NCI-H2196 treated with DMSO at 0.1 percent for 48 hours (cell line): ENCODE measurements around the gene UBXN10.
"Not testable (repeated sequence)": the region's sequence is repeated elsewhere in the genome, so short reads cannot be mapped to it uniquely, and the experiment has no call there.

Experiments
- DNase-seq: peaks from one replicate; lab custom pipeline; 2025; ENCODE audit not compliant: unreplicated experiment; lab: John Stamatoyannopoulos, UW

The UBXN10 gene

DNA sequence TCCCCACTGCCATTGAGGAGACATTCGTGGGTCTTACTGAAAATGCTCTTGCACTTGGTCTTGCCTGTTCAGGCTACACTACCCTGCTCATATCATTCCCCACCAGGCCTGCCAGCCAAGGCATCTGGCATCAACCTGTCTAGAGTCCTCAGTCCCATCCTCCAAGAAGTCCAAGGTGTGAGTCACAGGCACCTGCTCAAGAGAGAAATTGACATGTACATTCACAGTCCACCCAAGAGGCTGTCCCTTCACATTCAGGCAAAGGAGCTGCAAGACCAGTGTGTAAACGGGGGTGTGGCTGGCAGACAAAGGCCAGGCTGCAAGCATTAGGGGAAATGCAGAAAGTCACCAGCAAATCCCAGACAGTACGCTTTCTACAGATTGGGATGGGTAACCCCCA lies 13.5 kb downstream of the UBXN10 start:
- DNase-seq, result no peak

DNA sequence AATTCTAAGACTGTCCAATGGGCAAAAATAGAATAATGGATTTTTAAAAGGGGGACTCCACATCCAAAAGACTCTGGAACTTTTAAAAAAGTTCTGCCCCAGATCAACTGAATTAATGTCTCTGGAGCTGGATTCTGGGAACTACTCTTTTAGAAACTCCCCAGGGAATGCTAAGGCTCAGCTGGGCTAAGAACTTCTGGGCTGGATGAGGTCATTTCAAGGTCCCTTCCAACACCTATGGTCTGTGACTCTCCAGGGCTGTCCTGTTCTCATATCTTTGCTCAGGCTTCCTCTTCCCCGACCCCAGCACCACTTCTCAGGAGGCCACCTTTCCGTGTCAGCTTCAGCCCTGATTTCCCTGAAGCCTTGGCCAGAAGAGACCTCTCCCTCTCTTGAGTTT lies 13.9 kb downstream of the UBXN10 start:
- DNase-seq, result no peak

DNA sequence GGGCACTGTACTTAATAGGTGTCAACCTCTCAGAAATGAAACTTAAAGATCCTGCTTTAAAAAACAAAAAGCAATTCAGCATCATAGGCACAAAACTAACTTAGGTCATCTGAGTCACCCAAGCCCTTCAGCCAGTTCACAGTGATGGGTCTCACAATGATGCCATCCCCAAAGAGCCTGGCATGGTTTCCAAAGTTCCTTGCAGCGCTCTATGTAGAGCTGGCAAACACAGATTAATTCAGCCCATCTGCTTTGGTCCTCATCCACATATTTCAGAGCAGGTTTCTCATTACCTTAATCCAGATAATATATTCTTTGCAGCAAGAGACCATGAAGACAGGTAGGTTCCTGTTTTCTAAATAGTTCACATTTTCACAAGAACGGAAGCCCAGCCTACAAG lies 15.1 kb downstream of the UBXN10 start:
- no peak for DNase-seq

DNA sequence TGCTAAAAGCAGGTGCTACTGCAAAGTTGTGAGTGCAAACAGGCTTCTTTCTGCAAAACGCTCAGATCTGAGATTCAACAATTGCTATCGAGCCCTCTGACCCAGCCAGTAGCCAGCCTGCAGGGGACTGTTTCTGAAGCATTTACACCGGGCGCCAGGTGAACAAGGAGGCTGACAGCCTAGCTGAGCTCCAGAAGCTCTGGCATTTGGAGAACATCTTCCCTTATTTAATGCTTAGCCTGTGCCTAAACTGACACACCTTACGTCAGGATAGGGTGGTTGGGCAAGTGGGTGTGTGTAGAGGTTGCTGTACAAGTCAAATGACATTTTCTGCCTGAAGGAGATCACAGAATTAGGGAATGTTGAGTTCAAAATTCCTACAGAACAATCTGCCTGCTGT lies 16.3 kb downstream of the UBXN10 start:
- DNase-seq, result no peak

DNA sequence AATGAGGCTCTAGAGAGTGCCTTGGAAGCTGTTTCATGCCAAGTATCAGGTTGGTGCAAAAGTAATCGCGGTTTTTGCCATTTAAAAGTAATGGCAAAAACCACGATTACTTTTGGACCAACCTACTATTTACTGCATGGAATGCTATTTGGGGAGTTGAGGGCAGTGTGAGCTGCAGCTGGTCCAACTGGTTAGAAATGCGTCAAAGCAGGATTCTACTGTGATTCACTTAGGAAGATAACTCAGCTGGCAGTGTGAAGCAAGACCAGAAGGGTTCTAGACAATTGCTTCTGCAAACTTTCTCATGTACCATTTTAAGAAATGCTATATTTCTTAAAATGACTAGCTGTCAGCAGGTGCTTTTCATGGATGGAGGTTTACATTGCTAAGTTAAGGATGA lies 21.6 kb downstream of the UBXN10 start:
- no peak for DNase-seq

DNA sequence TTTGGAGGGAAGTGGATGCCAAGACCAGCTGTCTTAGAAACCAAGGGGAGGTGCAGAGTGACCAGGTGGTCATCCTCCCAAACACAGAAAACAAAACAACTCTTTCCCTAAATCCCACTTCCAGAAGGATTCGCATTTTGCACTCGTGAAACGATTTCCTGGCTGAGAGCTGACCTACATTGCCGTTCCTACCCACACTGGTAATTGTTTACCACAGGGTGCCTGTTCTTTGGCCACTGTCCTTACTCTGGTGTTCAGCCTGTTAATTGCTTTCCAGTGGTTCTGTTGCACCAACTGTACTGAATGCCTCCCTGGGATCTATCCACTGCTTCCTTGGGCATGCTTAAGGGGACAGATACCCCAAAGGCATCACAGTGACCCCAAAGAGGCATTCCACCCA lies 23.6 kb downstream of the UBXN10 start:
- no peak for DNase-seq

DNA sequence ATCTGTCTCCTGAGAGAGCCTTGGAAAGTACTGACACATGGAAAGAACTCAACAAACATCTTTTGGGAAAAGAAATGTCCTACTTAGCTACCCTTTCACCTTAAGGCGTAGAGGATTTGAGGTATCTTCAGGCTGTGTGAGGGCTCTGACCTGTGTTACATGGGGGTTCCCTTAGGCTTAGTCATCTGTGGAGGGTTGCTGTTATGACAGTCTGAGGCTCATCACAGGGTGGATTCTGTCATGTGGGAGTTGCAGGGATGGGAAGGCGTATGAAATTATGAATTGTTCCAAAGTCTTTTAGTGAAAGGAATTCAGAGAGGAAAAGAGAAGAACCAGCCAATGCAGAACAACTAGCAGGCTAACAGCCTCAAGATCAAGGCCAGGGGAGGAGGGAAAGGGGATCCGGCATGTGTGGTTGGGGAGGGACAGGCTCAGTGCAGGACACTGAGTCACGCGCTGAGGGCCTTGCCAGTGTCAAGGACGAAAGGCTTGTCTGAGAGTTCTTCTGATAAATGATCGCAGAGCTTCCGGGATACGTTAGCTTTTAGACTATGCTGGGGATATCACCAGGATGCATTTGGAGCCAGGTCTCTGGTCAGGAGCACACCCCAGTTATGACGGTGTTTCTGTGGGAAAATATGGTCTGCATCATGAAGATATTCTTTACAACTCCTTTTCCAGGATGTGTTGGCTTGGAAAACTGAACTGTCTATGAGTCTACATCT lies 25.0 kb downstream of the UBXN10 start:
- DNase-seq, result no peak

DNA sequence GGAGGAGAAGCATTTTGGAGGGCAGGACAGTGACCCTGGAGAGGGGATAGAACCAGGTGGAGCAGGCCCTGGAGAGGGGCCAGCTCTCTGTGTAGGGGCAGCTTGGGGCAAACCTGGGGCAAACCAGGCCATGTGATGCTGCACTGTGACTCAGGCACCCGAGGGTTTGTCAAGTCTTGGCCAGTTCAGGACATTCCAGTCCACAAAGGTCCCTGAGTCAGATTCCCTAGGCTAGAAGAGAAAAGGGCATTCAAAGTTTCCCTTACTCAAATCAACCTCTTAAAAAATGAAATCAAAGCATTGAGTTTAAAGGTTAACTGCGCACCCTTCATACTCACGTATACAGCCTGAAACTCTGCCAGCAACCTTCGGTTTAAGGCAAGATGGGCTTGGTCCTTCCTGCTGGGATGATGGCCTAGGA lies 25.6 kb downstream of the UBXN10 start:
- no peak for DNase-seq

DNA sequence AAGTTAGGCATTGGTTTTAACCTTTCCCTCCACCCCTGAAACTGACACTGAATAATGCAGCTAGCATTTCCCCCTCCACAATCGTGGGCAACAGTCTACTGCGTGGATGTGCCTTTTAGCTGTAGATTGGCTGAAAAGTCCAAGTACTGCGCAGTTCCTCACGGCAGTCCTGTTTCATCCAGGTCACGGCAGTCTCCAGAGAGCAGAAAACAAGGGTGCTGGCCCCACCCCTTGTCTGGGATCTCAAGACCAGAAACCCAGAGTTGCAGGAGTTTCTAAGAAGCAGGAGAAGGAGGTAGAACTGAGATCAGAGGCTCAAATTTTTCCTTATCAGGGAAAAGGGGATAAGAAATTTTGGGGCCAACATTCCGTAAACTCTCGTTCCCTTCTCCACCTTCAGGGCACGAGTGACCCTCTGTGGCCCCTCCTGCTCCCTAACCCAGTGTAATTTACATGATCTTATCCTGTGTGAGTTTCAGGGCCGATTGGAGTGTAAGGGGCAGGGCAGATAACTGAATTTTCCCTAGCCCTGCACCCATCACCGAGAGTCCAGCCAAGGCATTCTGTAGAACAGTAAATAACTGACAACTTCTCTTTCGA lies 26.3 kb downstream of the UBXN10 start:
- no peak for DNase-seq

DNA sequence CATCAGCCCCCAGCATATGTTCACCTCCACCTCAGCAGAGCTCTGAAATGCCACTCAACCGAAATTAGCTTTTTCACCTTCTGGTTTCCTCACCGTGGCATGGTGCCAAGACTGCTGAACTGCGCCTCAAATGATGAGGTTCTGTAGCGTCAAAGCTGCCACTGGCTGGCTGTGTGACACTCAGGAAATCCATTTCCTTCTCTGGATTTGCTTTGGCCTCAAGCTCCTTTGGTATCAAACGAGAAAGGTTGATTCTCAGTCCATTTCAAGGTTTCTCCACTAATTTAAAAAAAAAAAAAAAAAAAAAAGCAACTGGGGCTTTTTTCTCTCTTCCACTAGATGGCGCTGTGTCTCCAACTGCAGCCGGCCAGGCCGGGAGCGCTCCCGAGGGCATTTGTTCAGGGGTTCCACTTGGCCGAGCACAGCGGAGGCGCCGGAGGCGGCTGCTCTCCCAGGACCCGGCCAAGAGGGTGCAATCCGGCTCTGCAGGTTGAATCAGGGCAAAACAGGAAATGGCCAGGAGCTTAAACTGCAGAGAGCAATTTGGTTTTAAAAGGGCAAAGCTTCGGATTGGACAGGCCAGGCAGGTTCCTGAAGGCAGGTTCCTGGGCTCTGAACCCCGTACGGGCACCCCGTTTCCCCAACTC lies 26.9 kb downstream of the UBXN10 start:
- DNase-seq, result peak; percentile 90

DNA sequence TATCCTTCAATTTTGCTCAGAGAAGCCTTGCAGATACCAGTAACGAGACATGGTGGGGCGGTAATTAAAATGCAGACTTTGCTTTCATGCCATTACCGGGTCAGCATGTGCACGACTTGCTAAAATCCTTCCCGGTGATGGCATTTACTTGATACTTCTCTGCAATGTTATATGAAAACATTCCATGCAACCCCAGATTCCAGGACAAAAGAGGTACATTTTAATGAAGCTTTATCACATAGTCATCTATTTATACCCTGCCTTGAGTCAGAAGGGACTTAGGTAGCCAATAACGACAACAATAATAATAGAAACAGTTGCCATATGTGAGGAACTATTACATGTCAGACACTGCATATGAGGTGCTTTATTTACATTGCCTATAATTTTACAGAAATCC lies 29.8 kb downstream of the UBXN10 start:
- no peak for DNase-seq

DNA sequence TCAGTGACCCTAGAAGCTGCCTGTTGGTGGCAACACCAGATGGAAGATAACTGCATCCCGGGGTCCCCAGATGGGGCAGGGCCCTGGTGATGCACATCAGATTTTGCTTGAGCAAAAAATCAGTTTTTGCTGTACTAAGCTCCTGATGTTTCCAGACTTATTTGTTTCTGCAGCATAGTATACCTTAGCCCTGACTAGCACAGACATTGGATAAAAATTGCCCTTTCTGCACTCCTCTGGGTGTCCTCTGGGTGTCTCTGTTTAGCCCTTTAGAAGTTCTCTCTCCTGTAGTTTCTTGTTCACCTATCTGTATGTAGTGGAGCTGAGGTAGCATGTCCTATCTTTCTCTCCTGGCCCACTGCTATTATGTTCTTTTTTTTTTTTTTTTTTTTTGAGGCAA lies 30.7 kb downstream of the UBXN10 start:
- peak; percentile 11 for DNase-seq

DNA sequence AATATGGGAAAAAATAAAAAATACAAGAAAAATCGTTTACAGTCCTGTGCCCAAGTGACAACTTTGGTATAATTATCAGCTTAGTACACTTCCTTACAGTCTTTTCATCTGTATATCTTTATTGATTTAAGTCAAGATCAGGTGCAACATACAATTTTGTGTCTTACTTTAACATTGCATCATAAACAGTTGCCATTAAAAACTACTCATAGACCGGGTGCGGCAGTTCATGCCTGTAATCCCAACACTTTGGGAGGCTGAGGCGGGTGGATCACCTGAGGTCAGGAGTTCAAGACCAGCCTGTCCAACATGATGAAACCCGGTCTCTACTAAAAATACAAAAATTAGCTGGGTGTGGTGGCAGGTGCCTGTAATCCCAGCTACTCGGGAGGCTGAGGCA lies 33.2 kb downstream of the UBXN10 start:
- DNase-seq, result not testable (repeated sequence)

DNA sequence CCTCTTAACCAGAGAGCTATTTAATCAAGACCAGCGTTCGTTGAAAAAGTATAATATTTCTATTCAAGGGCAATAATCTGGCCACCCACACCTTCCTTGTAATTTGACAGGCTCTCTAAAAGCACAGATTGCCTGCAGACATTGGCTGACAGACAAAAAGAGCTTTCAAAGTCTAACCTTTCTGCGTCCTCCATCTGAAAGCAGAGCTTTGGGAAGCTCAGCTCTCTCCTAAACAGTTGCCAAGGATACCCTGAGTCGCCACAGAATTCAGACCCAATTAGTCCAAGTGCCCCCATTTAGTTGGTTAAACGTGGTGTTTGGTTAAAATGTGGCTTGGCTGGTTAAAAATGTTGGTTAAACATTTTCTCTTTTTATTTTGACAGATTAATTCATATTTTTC lies 34.1 kb downstream of the UBXN10 start:
- no peak for DNase-seq

DNA sequence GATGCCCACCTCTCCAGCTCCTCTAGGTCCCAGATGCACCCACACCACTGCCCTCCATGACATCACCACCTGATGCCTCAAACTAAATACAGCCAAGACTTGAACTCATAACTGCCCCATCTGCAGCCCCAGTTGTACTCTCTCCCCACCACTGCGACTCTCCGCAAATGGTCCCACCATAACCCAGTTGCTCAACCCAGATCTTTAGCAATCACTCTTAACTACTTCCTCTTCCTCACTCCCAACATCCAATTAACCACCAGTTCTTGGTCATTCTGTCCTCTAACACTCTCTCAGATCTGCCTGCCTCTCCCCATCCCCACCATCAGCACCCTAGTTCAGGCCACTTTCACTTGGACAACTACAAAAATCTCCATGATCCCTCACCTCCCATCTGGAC lies 37.2 kb downstream of the UBXN10 start:
- DNase-seq, result no peak

DNA sequence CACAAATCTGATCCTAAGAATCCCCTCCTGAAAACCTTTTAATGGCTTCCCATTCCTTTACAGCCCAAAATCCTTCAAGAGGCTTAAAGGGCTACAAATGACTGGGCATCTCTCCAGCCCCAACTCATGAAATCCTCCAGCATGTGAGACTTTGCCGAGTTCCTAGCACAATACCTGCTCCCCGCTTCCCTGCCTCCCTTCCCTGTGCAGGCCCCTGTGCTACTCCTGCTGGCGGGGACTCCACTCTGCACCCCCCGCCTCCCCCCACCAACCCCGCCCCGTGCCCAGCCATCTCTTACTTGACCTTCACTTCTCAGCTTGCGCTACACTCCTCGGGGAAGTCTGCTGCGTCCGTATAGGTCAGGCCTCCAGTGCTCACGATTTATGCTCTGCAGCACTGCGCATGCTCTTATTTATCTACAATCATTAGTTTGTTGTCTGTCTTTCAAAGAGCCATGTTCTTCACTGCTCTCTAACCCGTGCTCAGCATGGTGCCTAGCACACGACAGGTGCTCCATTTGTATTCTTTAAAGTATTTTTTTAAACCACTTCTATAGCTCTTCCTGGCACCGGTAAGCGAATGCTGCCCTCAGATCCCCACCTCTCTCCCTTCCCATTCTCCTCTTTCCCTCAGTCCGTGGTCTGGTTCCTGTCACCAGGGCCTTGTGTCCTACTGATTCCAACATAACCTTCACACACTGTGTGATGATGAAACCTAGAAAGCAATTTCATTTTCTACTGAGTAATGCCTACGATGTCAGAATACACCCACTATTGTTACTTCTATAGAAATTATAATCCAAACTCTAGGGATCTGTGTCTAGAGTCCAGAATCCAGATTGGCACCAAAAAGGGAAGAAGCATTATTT lies 37.9 kb downstream of the UBXN10 start:
- DNase-seq, result no peak

DNA sequence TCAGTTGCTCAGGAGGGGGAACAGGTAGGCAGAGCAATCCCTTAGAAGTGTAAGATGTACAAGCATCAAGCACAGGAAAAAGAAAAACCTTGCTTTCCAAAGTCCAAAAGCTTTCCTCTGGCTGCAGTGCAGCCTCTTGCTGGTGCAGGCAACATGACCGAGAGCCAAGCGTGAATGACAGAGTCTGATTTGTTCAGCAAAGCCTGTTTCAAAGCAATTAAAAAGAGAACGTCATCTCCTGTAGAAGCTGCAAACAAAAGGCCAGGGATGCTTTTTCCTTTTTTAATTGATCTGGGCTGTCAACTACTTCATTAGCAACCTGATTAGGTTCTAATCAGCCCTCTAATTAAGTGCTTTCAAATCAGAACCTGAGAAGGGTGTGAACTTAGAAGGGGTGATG lies 38.6 kb downstream of the UBXN10 start:
- no peak for DNase-seq

DNA sequence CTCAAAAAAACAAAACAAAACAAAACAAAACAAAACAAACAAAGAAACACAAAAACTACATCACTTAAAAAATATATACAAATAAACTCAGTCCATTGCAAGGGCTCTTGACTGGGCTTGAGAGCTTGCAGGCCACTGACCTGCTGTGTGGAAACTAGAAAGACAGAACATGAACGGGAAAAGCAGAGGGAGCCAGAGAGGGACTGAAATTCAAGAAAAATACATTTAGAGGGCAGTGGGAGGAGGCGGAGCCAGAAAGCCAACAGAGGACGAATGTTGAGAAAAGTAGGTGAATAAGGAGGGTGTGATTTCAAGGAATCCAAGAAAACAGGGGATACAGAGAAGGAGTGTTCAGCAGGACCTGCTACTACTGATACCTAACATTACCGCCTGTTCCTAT lies 41.8 kb downstream of the UBXN10 start:
- no peak for DNase-seq

DNA sequence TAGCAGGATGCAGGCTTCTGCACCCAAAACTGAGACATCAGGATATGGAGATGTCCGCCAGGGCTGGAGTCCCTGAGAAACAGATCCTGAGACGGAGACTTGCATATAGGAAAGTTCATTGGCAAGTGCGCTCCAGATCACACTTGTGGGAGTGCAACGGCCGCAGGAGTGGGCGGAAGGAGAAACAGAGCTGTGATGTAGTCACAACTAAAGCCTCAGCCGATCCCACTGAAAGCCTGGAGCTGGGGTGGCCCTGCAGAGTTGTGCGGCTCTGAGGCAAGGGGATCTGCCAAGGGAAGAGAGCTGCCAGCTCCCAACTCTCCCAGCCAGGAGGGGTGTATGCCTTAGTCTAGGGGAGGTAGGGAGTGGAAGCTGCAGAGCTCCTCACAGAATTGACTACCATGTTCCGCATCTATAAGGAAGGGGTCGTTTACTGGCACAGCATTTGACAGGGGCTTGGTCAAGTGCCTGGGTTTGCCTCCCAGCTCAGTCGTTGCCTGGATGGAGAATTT lies 42.5 kb downstream of the UBXN10 start:
- no peak for DNase-seq

DNA sequence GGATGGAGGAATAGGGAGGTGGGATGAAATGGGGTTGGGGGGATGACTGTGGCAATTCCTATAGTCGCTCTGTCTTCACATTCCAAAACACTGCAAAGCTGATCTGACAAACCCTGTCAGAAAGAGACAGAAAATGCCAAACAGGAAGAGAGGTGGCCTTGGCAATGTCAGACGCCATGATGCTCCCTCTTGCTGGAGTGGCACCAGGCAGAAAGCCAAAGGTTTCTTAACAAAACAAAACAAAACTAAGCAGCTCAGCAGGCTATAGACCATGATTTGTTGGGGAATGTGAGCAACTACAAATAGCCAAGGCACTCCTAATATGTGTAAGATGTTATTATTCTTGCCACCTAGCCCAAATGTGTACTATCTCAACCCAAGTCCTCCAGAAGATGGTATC lies 43.3 kb downstream of the UBXN10 start:
- peak; percentile 43 for DNase-seq

DNA sequence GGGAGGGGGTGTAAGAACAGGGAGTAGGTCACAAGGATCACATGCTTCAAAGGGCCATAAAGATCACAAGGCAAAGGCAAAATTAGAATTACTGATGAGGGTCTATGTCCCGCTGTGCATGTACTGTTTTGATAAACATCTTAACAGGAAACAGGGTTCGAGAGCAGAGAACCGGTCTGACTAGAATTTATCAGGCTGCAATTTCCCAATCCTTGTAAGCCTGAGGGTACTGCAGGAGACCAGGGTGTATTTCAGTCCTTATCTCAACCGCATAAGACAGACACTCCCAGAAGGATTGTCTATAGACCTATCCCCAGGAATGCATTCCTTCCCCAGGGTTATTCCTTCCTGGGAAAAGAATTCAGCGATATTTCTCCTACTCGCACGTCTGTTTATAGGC lies 46.7 kb downstream of the UBXN10 start:
- DNase-seq, result not testable (repeated sequence)
